Activated CD8-positive, alpha-beta T cell treated with anti-CD3 and anti-CD28 coated beads, Interleukin-2, amount 10 ng/mL, durations not matched to agents 7 days and 5 days (primary cell): ENCODE results near the gene RYR3. TPM values are rescaled to one million over a fixed set of nuclear protein-coding genes. Genes with fewer than 3 reads are reported as not detected.

Experiments
- ATAC-seq: fragments of 150-1000 bp; cut with Tn5 transposase; one replicate; pipeline ENCODE4 v1.10.0; 2021; ENCODE audit warnings: moderate library complexity
- CTCF ChIA-PET: fragments of 350-600 bp; sonication (Branson Sonifier 250); formaldehyde crosslinking; loops from one replicate; lab custom pipeline; 2021; ENCODE audit warnings: antibody characterized with exemption; lab: Charles Lee
- POLR2A ChIA-PET: fragments of 350-600 bp; sonication (Branson Sonifier 250); formaldehyde crosslinking; loops from one replicate; lab custom pipeline; 2021; ENCODE audit warnings: antibody characterized with exemption; lab: Charles Lee
- DNase-seq: peaks from one replicate; pipeline ENCODE4 v3.0.0-alpha.2; 2020
- H3K27ac Mint-ChIP-seq: one replicate; pipeline ENCODE4 v1.8.0; 2021; ENCODE audit warnings: mild to moderate bottlenecking, mixed read lengths
- H3K27me3 Mint-ChIP-seq: one replicate; pipeline ENCODE4 v1.8.0; 2021; ENCODE audit warnings: low read depth, mixed read lengths
- H3K36me3 Mint-ChIP-seq: one replicate; pipeline ENCODE4 v1.8.0; 2021; ENCODE audit warnings: low read depth, mixed read lengths
- H3K4me1 Mint-ChIP-seq: one replicate; pipeline ENCODE4 v1.8.0; 2021; ENCODE audit warnings: low read depth, mixed read lengths
- H3K4me3 Mint-ChIP-seq: one replicate; pipeline ENCODE4 v1.8.0; 2021; ENCODE audit warnings: mild to moderate bottlenecking, mixed read lengths
- H3K9me3 Mint-ChIP-seq: one replicate; pipeline ENCODE4 v1.8.0; 2022; ENCODE audit warnings: mixed read lengths; ENCODE audit not compliant: insufficient read depth
- total RNA-seq, 2 experiments: library from RNA; stranded (reverse); gene quantifications; one replicate each; pipeline ENCODE4 v1.2.3, GENCODE V29; 2021

The RYR3 gene
- total RNA-seq, 2 experiments from 2014 or later: not detected

- Mint-ChIP-seq H3K27me3 (peaks cover under 1% of the 10 kb centered on the region), H3K36me3 (no peaks in the 10 kb centered on the region), H3K4me3 (no peak overlapping the region), H3K9me3 (no peaks in the 10 kb centered on the region), H3K27ac (no peak overlapping the region), H3K4me1 (no peaks in the 10 kb centered on the region)
- ChIA-PET POLR2A (no interaction called here), CTCF (no interaction called here)
- DNase-seq: no peak
- no peak for ATAC-seq
These were observed 13.9 kb upstream of the RYR3 start for GRCh38 chr15:33296856-33297255.

- ChIA-PET POLR2A (no interaction called here), CTCF (no interaction called here)
- peaks cover 4% of the 10 kb centered on the region for H3K27me3 Mint-ChIP-seq
- no peaks in the 10 kb centered on the region for H3K9me3 Mint-ChIP-seq
- no peaks in the 10 kb centered on the region for H3K36me3 Mint-ChIP-seq
- DNase-seq (no peak), ATAC-seq (no peak)
- H3K4me1 Mint-ChIP-seq: no peaks in the 10 kb centered on the region
- H3K4me3 Mint-ChIP-seq: no peak overlapping the region
- H3K27ac Mint-ChIP-seq: no peak overlapping the region
These were observed 12.1 kb upstream of the RYR3 start for GRCh38 chr15:33298631-33299030.

GRCh38 chr15:33304924-33305323 is 5.8 kb upstream of the RYR3 start:
- Mint-ChIP-seq H3K36me3 (no peaks in the 10 kb centered on the region), H3K27me3 (peaks cover 38% of the 10 kb centered on the region), H3K9me3 (no peaks in the 10 kb centered on the region), H3K4me1 (no peaks in the 10 kb centered on the region), H3K4me3 (no peak overlapping the region), H3K27ac (no peak overlapping the region)
- ATAC-seq: no peak
- ChIA-PET CTCF (no interaction called here), POLR2A (no interaction called here)
- DNase-seq: no peak

- Mint-ChIP-seq H3K4me1 (no peaks in the 10 kb centered on the region), H3K27ac (no peak overlapping the region), H3K9me3 (no peaks in the 10 kb centered on the region), H3K36me3 (no peaks in the 10 kb centered on the region), H3K4me3 (no peak overlapping the region), H3K27me3 (peaks cover 52% of the 10 kb centered on the region)
- no peak for DNase-seq
- CTCF ChIA-PET: interaction anchor here (1.5 to 1.8 kb wide), 2 partner anchors 17 to 391 kb away, joined by 5 to 7 read pairs; no protein-coding TSS in a partner anchor
- POLR2A ChIA-PET: no interaction called here
- ATAC-seq: no peak
These were observed 1.0 kb upstream of the RYR3 start for GRCh38 chr15:33309602-33310276.

- H3K4me1 Mint-ChIP-seq: no peaks in the 10 kb centered on the region
- CTCF ChIA-PET: no interaction called here
- H3K27me3 Mint-ChIP-seq: peaks cover 43% of the 10 kb centered on the region
- no peaks in the 10 kb centered on the region for H3K9me3 Mint-ChIP-seq
- H3K4me3 Mint-ChIP-seq: no peak overlapping the region
- no peak for DNase-seq
- no peak for ATAC-seq
- no peak overlapping the region for H3K27ac Mint-ChIP-seq
- POLR2A ChIA-PET: no interaction called here
- H3K36me3 Mint-ChIP-seq: no peaks in the 10 kb centered on the region
These were observed 675 bp downstream of the RYR3 start for GRCh38 chr15:33311312-33311971.

GRCh38 chr15:33313491-33313890 is 2.7 kb downstream of the RYR3 start:
- no peaks in the 10 kb centered on the region for H3K36me3 Mint-ChIP-seq
- no peaks in the 10 kb centered on the region for H3K4me1 Mint-ChIP-seq
- DNase-seq: no peak
- no peaks in the 10 kb centered on the region for H3K9me3 Mint-ChIP-seq
- CTCF ChIA-PET: no interaction called here
- ATAC-seq: no peak
- POLR2A ChIA-PET: no interaction called here
- H3K27me3 Mint-ChIP-seq: peaks cover 33% of the 10 kb centered on the region
- no peak overlapping the region for H3K27ac Mint-ChIP-seq
- H3K4me3 Mint-ChIP-seq: no peak overlapping the region

- POLR2A ChIA-PET: interaction anchor here (0.6 kb wide), 1 partner anchor 14 kb away, joined by 3 read pairs; no protein-coding TSS in a partner anchor
- Mint-ChIP-seq H3K27me3 (peaks cover 33% of the 10 kb centered on the region), H3K4me3 (no peak overlapping the region)
These were observed 3.3 kb downstream of the RYR3 start for GRCh38 chr15:33314069-33314468.

GRCh38 chr15:33315044-33315443 is 4.3 kb downstream of the RYR3 start:
- H3K4me1 Mint-ChIP-seq: no peaks in the 10 kb centered on the region
- no peak overlapping the region for H3K4me3 Mint-ChIP-seq
- ATAC-seq (no peak), DNase-seq (no peak)
- H3K36me3 Mint-ChIP-seq: no peaks in the 10 kb centered on the region
- H3K9me3 Mint-ChIP-seq: no peaks in the 10 kb centered on the region
- CTCF ChIA-PET: no interaction called here
- H3K27ac Mint-ChIP-seq: no peak overlapping the region
- POLR2A ChIA-PET: no interaction called here
- H3K27me3 Mint-ChIP-seq: peaks cover 23% of the 10 kb centered on the region

More at GRCh38 chr15:33314069-33314468, 3.3 kb downstream of the RYR3 start:
- H3K9me3 Mint-ChIP-seq: no peaks in the 10 kb centered on the region
- no peaks in the 10 kb centered on the region for H3K4me1 Mint-ChIP-seq
- no peaks in the 10 kb centered on the region for H3K36me3 Mint-ChIP-seq
- no peak for DNase-seq
- ATAC-seq: no peak
- CTCF ChIA-PET: no interaction called here
- H3K27ac Mint-ChIP-seq: no peak overlapping the region

- peaks cover 1% of the 10 kb centered on the region for H3K27me3 Mint-ChIP-seq
- no peak overlapping the region for H3K4me3 Mint-ChIP-seq
- ATAC-seq (no peak), DNase-seq (no peak)
- ChIA-PET CTCF (no interaction called here), POLR2A (no interaction called here)
- no peaks in the 10 kb centered on the region for H3K4me1 Mint-ChIP-seq
- no peaks in the 10 kb centered on the region for H3K9me3 Mint-ChIP-seq
- no peak overlapping the region for H3K27ac Mint-ChIP-seq
- H3K36me3 Mint-ChIP-seq: no peaks in the 10 kb centered on the region
These were observed 7.1 kb downstream of the RYR3 start for GRCh38 chr15:33317896-33318295.

- Mint-ChIP-seq H3K4me1 (peaks cover 8% of the 10 kb centered on the region), H3K27me3 (no peaks in the 10 kb centered on the region), H3K4me3 (no peak overlapping the region), H3K27ac (no peak overlapping the region), H3K36me3 (no peaks in the 10 kb centered on the region), H3K9me3 (no peaks in the 10 kb centered on the region)
- POLR2A ChIA-PET: no interaction called here
- DNase-seq: no peak
- no peak for ATAC-seq
- CTCF ChIA-PET: no interaction called here
These were observed 9.2 kb downstream of the RYR3 start for GRCh38 chr15:33320017-33320416.

- ATAC-seq: no peak
These were observed 11.3 kb downstream of the RYR3 start for GRCh38 chr15:33322091-33322490.

GRCh38 chr15:33324609-33325008 is 13.8 kb downstream of the RYR3 start:
- H3K27me3 Mint-ChIP-seq: peaks cover 3% of the 10 kb centered on the region
- no peak overlapping the region for H3K27ac Mint-ChIP-seq
- H3K36me3 Mint-ChIP-seq: no peaks in the 10 kb centered on the region
- CTCF ChIA-PET: no interaction called here
- H3K4me3 Mint-ChIP-seq: no peak overlapping the region
- no peak for ATAC-seq
- POLR2A ChIA-PET: no interaction called here
- DNase-seq: no peak
- H3K4me1 Mint-ChIP-seq: peaks cover 8% of the 10 kb centered on the region
- H3K9me3 Mint-ChIP-seq: no peaks in the 10 kb centered on the region

More at GRCh38 chr15:33322091-33322490, 11.3 kb downstream of the RYR3 start:
- Mint-ChIP-seq H3K4me1 (peaks cover 8% of the 10 kb centered on the region), H3K4me3 (no peak overlapping the region), H3K36me3 (no peaks in the 10 kb centered on the region), H3K9me3 (no peaks in the 10 kb centered on the region), H3K27me3 (peaks cover 2% of the 10 kb centered on the region), H3K27ac (no peak overlapping the region)
- no peak for DNase-seq
- POLR2A ChIA-PET: no interaction called here
- CTCF ChIA-PET: no interaction called here
